CD4-positive, alpha-beta T cell treated with Interleukin-15 for 1 hour (primary cell): ENCODE results near the gene CLDN15.
"Not testable (repeated sequence)": the region's sequence is repeated elsewhere in the genome, so short reads cannot be mapped to it uniquely, and the experiment has no call there.

Experiments
- DNase-seq: peaks from one replicate; pipeline ENCODE4 v3.0.0-alpha.2; 2020

CLDN15 gene

DNA sequence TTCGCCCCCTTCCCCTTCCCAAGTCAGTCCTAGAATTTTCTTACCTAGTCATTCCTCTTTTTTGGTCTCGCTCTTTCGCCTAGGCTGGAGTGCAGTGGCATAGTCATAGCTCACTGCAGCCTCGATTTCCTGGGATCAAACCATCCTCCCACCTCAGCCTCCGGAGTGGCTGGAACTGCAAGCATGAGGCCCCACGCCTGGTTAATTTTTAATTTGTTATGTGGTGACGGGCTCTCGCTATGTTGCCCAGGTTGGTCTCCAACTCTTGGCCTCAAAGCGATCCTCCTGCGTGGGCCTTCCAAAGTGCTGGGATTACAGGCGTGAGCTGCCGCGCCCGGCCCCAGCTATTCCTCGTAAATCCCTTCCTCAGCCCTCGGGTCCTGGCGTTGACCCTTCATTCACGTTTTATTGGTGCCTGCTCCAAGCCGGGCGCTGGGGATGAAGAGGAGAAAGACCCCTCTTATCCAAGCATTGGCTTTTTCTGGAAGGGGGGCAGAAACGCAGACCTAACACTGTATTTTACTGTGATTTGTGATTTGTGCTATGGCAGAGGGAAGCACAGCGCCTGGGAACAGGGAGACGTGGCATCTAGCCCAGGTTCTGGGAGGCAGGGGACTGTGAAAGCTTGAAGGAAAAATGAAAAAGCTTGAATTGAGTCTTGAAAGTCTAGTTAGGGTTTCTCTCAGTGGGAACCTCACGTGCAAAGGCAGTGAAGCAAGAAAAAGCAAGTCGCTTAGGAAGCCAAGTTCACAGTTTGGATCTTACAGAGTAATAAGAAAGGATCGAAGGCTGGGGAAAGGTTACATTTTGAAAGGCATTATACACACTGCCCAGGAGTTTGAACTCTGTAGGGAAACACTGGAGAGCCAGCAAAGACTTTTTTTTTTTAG lies 19.1 kb downstream of the CLDN15 start:
- no peak for DNase-seq

DNA sequence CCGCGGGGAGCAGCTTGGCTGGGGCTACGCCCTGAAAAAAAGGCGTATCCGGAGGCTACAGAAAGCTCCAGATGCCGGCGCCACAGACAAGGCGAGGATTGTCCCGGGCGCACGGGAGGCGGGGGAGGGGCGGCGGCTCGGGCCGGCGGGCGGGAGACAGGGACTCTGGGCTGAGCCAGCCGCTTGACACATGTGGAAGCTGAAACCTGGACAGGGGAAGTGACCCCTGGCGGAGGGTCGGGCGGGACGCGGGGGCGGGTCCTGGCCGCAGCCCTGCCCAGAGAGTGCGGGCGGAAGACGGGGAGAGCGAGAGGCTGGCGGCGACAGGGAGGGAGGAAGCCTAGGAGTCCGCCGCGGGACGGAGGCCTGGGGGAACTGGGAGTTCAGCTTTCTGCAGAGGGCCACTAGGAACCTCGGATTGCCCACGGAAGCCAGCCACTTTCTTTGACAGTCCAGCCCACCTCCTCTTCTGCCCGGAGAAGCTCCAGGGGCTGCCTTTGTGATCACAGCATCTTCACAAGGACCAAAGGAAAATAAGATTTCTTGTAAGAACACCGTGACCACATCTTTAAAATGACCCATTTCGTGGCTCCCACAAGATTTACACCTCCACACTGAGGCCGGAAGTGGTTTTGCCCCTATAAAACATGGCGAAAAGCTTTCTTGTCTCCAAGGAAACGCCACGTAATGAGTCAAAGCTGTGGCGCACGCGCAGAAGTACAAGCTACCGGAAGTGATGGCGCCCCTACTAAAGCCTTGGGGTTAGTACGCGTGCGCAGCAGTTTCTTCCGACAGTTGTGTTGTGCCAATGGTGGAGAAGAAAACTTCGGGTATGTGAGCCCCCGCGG lies 20.0 kb downstream of the CLDN15 start, which contains the start of the genes PLOD3 and ZNHIT1:
Gene PLOD3 (minus strand): TSS at position 194 of the 848 bp plus-strand sequence. CDS start 307 bp downstream, outside the sequence.
Gene ZNHIT1 (plus strand): TSS at position 778 of the 848 bp plus-strand sequence. CDS start 31 bp downstream, at position 809.
- peak; percentile 97 for DNase-seq

DNA sequence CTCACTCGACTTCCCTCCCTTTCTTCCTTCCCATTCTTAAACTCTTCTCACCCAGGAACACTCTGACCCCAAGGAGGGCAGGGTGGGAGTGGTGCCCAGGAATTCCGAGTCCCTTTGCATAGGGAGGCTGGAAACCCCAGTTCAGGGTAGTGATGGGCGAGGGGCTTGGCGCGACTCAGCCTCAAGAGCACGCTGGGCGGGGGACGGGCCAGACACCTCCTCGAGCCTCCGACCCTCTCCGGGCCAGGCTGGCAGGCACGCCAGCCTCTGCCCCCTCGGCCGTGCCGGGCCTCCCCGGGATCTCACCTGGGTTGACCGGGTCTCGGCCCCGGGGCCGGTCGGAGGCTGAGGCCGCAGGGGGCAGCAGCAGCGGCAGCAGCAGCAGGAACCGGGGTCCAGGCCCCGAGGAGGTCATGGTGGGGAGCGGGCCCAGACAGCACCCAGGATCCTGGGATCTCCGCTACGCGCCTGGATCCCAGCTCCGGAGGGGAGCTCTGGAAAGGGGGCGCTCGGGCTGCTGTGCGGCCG lies 20.7 kb downstream of the CLDN15 start:
- DNase-seq = no peak

DNA sequence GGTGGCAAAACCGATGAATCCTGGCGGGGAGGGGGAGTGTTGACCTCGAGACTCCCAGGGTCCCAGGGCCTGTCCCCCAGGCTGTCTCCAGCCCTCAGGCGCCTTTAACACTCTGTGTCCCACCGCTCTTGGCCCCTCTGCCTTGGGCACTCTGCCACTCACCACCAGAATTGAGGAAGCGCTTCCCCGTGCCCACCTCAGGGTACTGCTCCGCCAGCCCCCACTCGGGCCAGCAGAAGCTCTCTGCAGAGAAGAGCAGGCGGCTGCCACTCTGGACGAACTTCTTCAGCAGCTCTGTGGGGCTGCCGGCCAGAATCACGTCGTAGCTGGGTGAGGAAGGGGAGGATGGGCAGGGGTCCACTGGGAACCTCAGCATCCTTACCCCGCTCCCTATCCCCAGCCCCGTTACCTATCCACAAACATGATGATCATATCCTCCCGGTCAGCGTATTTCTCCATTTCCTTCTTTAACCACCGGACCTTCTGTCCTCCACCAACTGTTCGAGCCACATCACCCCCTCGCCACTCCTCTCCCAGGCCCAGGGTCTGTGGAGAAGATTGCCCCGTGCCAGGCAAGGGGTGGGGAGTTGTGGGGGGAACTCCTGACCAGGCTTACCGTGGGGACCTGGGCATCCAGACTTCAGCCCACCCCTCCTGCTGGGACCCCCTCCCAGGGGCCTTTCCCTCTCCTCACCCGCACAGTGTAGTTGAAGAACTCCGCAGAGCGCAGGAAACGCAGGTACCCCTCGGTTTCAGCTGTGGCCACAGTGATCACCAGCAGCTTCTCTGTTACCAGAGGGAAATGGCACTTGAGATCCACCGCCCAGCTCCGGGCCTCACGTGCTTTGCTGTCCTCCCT lies 21.4 kb downstream of the CLDN15 start:
- no peak for DNase-seq

DNA sequence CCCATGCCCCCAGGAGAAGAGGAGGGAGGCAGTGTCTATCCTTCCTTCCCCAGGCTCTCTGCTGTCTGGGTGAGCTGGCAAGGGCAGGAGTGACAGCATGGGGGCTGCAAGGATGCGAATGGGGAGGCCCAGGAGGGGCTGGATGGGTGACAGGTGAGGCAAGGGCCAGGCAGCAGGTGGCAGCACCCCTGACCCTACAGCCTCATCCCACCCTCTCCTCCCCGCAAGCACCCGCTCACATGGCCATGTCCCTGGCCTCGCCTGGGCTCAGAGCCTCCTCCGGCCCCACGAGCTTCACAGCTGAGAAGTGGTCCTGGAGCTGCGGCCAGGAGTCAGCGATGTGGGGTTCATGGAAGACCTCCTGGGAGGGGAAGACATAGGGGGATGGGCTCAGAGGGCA lies 25.6 kb downstream of the CLDN15 start:
- DNase-seq = no peak

DNA sequence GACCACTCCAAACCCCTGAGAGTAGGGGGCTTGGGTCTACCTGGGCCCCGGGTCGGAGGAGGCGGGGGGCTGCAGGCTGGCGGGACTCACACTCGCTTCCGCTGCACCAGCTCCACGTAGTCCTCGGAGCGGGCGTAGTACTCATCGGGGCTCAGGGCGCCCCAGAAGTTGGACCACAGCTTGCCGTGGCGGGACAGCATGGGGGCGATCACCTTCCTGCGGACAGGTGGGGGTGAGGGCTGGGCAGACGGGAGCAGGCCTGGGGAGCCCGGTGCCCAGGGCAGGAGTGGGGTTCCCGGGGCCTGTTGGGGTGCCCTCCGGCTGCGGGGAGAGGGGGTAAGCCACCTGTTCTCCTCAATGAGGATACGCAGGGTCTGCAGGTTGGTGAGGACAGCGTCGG lies 26.1 kb downstream of the CLDN15 start:
- no peak for DNase-seq

DNA sequence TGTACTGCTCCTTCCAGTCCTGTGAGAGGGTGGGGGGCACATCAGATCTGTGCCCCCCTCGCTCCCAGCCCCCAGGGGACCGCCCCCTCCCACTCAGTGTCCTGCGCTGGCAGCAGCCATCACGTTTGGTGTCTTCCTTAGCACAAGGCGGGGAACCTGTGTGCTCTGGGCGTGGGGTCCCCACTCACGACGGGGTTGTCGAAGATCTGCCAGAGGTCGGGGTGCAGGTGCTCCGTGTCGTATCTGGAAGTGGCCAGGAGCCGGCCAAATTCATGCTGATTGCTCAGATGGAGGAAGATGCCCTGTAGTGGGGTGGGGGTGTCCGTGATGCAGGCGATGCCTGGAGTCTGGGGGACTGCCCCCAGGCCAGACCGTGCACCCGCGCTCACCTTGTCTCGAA lies 27.5 kb downstream of the CLDN15 start:
- no peak for DNase-seq

DNA sequence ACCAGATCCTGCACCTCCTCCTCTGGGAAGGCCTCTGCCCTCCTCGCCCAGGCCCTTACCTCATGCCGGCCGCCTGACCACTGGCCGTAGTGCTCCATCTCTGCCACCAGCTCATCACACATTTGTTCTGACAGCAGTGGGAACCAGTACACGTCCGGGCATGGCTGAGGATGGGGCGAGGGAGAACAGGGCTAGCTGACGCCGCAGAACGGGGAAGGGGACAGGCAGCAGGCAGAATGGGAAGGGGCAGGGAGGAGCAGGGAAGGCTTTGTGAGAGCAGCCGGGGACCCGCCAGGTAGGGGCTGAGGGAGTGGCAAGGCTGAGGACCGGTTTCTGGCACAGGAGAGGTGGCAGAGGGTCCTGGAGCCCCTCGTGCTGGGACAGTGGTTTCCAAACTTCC lies 28.8 kb downstream of the CLDN15 start:
- no peak for DNase-seq

DNA sequence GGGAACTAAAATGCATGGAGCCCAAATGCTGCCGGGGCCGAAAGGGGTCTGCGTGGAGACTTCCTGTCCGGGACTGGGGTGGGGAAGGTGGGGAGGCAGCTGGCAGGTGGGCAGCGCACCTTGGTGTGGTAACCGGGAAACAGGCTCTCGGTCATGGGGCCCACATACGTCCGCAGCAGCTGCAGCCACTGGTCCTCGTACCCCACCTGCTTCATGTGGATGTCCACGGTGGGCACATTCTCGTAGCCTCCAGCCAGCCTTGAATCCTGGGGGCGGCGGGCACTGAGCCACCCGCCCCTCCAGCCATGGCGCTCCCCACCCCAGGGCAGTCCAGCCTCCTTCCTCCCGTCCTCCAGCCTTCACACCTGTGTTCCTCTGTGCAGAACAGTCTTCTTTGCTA lies 30.1 kb downstream of the CLDN15 start:
- DNase-seq = no peak

DNA sequence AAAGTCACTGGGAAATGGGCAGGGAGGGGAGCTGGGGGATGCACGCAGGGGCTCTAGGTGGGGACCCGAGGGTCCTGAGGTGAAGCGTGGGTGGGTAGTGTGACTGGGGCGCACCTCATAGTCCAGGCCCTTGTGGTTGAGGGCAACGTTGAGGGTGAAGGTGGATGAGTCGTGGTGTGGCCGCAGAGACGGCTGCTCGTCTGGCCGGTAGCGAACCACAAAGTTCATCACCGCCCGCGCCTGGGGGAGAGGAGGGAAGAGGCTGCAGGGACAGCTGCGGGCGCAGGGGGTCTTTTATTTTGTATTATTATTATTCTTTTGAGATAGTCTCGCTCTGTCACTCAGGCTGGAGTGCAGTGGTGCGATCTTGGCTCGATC lies 30.9 kb downstream of the CLDN15 start:
- DNase-seq = no peak

DNA sequence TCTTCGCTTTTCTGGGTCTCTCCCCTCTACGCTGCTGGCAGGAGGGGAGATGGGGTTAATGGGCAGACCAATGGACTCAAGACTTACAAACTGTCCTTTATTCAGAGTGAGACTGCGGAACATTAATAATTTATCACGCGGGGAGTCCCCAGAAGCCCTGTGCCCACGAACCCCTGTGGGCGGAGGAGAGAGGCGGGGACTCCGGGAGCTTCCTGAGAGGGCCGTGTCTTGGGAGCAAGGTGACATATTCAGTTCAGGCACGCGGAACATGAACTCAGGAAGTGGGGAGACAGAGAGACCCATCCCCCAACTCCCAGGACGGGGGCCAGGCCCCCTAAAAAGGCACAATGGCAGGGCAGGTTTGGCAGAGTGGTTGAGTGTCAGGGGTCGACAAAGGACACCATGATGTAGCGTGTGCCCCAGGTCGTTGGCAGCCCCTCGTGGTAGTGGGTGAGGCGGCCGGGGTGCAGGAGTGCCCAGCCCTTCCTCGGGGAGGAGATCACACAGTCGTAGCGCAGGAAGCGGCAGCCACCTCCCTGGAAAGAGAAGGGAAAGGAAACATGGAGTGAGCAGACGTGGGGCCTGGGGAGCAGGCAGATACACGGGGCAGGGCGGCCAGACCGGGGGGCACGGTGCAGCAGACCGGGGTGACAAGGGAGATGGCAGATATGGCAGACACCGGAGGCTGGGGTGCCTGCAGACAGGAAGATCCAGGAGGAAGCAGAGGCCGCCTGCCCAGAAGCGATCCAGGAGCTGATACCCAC lies 31.5 kb downstream of the CLDN15 start:
- DNase-seq = no peak

DNA sequence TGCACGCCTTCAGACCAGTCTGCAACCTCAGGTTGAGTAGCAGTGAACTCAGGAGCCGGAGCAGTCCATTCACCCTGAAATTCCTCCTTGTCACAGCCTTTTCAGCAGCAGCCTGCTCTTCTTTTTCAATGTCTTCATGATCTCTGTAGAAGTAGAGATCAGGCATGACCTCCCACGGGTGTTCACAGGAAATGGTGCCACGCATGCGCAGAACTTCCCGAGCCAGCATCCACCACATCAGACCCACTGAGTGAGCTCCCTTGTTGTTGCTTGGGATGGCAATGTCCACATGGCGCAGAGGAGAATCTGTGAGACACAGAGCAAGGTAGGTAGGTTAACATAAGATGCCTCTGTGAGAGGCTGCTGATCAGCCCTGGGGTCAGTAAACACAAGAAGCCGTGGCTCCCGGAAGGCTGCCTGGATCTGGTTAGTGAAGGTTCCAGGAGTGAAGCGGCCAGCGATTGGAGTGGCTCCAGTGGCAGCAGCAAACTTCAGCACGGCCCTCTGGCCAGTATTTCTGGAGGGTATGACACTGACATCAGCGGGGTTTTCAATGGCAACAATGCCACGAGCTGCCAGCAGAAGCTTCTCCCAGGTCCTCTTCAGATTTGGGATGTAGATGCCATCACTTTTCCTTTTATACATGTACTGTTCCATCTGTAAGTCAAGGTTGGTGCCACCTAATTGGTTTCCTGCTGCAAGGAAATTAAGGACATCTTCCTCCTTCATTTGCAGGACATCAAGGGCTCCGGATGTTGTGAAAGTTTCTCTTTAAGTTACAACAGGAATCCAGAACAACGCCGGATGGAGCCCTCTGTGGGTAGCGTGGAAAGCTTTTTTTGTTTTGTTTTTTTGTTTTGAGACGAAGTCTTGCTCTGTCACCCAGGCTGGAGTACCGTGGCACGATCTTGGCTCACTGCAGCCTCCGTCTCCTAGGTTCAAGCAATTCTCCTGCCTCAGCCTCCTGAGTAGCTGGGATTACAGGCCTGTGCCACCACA lies 33.6 kb downstream of the CLDN15 start:
- peak; percentile 36 for DNase-seq

DNA sequence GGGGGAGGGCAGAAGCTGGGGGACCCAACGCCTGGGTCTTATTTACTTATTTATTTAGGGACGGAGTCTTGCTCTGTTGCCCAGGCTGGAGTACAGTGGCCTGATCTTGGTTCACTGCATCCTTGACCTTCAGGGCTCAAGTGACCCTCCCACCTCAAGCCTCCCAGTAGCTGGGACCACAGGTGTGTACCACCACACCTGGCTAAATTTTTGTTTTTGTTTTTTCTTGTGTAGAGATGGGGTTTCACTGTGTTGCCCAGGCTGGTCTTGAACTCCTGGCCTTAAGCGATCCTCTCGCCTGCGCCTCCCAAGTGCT lies 35.0 kb downstream of the CLDN15 start:
- no peak for DNase-seq

DNA sequence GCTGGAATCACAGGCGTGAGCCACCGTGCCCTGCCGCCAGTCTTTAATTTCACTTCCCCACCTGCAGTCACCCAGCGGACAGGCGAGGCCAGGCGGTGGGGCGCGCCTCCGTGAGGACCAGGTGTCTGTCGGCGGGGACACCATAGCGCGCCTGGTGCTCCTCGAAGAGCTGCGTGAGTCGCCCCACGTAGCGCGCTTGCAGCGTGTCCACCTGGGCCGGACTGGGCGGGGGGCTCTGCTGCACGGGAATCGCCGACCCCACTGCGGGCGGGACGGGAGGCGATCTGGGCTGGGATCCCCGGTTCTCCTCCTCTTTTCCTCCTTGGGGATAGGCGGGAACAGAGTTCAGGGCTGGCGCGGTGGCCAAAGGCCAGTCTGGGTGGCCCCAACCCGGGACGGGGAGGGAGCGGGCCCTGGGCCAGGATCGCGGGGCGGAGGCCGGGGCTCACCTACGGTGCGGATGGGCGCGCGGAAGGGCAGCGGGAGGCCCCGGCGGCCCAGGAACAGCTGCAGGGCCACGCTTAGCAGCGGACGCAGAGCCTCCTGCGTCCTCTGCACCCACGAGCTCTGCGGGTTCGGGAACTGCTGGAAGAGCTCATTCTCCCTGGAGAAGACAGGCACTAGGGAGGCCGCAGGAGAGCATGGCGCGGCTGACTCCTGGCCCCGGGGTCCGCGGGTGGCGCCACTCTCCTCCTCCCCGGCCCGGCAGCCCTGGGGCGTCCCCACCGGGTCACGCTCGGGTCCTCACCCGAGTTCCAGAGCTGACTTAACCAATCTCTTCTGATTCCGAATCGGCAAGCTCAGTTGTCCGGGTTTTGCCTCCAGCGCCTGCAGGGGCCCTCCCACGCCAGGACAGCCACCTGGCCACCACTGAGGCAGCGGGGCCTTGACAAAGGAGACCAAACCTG lies 35.7 kb downstream of the CLDN15 start:
- no peak for DNase-seq

DNA sequence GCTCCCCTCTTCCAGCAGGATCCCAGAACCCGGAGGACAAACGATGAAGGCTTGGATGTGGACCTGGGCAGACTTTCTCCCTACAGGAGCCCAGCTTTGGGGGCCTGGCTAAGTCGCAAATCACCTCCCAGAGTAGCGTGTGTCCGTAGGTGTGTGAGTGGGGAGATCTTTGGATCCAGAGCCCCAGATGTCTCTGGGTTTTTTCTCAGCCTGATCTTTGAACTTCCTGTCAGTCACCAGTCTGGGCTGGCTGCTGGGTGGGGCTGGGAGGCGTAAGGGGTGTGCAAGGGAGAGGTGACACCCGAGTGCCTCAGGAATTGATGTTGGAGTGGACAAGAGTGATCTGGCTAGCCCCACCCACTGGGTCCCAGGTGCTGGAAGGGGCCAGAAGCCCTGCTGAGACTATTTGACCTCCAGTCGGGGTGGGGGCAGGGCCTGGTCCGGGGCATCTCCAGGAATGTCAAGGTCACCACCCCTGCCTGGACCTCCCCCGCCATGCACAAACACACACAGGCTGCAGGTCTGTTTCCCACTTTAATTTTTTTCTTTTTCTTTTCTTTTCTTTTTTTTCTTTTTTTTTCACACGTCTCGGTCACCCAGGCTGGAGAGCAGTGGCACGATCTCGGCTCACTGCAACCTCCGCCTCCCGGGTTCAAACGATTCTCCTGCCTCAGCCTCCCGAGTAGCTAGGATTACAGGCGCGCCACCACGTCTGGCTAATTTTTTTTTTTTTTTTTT lies 36.6 kb downstream of the CLDN15 start, which contains the start of gene MOGAT3:
Gene MOGAT3 (minus strand): TSS at position 175 of the 738 bp plus-strand sequence. CDS start 182 bp downstream, outside the sequence.
- DNase-seq = no peak

DNA sequence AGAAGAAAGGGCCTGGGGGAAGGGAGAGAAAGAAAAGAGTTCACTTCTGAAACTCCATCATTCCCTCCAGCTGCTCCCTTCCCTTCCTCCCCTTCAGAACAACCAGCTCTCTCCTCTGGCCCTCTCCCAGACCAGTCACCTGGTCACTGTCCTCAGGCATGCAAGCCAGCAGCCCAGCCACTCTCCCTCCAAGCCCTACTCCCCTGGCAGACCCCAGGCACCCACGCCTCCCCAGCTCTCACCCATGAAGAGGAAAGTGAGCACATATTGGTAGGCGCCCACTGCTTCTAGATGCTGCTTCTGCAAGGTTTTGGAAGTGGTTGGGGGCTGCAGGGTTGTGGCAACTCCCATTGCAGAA lies 37.1 kb downstream of the CLDN15 start:
- DNase-seq = no peak

DNA sequence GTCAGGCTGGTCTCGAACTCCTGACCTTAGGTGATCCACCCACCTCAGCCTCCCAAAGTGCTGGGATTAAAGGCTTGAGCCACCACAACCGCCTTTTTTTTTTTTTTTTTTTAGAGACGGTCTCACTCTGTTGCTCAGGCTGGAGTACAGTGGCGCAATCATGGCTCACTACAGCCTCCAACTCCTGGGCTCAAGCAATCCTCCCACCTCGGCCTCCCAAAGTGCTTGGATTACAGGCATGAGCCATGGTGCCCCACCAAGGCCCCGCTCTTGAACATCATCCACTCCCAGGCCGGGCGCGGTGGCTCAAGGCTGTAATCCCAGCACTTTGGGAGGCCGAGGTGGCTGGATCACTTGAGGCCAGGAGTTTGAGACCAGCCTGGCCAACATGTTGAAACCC lies 38.1 kb downstream of the CLDN15 start:
- not testable (repeated sequence) for DNase-seq

DNA sequence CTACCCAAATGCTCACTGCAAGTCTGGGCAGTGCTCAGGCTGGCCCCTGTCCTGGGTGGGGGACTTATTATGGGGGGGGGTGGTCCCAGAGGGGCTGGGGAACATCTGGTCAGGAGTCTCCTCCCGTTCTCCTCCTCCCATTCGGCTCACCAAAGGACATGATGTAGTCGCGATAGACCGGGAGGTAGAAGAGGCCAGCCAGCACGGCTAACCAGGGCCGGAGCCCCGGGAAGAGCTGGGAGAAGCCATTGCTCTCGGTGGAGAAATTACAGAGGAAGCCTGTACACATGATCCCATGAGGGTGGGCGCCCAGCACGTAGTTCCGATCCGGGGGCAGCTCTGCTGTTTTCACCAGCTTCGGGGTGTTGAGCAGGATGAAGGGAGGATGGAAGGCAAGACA lies 39.1 kb downstream of the CLDN15 start:
- no peak for DNase-seq

DNA sequence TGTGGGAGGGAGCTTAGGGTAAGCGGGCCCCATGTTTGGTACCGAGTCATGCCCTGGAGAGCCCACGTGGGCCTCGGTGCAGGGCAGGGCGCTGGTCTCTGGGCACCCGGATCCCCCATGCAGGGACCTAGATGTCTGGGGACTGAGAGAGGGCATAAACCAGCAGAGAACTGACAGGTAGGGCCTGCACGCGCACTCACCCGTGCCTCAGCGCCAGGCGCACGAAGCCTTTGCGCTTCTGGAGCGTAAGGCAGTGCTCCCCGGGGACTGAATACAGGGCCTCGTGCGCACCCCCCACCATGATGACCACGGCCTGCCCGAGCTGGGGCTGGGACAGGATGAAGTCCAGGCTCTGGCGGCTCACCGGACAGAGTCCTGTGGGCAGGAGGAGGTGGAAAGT lies 39.6 kb downstream of the CLDN15 start:
- no peak for DNase-seq
